ENCODE results near the gene TUFT1.

- TF ChIP-seq POLR2A (IDR thresholded peaks at IDR 0.05; ENCODE audit: low read depth, low read length) = no peak
- no peak for TF ChIP-seq TAF1 (IDR thresholded peaks at IDR 0.05; ENCODE audit: borderline replicate concordance, low read depth, low read length)
Measured at GRCh38 chr1:151494741-151495281, 45.3 kb upstream of the TUFT1 start.

Data from GM12892 (cell line).